Activated naive CD8-positive, alpha-beta T cell treated with anti-CD3 and anti-CD28 coated beads, Interleukin-2, amount 10 ng/mL, durations not matched to agents 7 days and 5 days (primary cell): ENCODE results near the gene BLVRA. TPM values are rescaled to one million over a fixed set of nuclear protein-coding genes. Genes with fewer than 3 reads are reported as not detected.
"Not testable (repeated sequence)": the region's sequence is repeated elsewhere in the genome, so short reads cannot be mapped to it uniquely, and the experiment has no call there.

Experiments
- ATAC-seq: fragments of 150-1000 bp; cut with Tn5 transposase; one replicate; pipeline ENCODE4 v1.10.0; 2021; ENCODE audit warnings: low read depth, moderate library complexity
- POLR2A ChIA-PET: fragments of 350-600 bp; sonication (Branson Sonifier 250); formaldehyde crosslinking; loops from one replicate; lab custom pipeline; 2021; ENCODE audit warnings: antibody characterized with exemption; lab: Charles Lee
- DNase-seq: peaks from one replicate; pipeline ENCODE4 v3.0.0; 2021
- H3K27ac Mint-ChIP-seq: one replicate; pipeline ENCODE4 v1.8.0; 2022; ENCODE audit warnings: mild to moderate bottlenecking, mixed read lengths
- H3K27me3 Mint-ChIP-seq: one replicate; pipeline ENCODE4 v1.8.0; 2022; ENCODE audit warnings: mild to moderate bottlenecking, moderate library complexity, mixed read lengths
- H3K36me3 Mint-ChIP-seq: one replicate; pipeline ENCODE4 v1.8.0; 2021; ENCODE audit warnings: mild to moderate bottlenecking, mixed read lengths
- H3K4me1 Mint-ChIP-seq: one replicate; pipeline ENCODE4 v1.8.0; 2021; ENCODE audit warnings: mixed read lengths
- H3K4me3 Mint-ChIP-seq: one replicate; pipeline ENCODE4 v1.8.0; 2022; ENCODE audit warnings: mild to moderate bottlenecking, moderate library complexity, mixed read lengths
- H3K9me3 Mint-ChIP-seq: one replicate; pipeline ENCODE4 v1.8.0; 2021; ENCODE audit warnings: mixed read lengths
- total RNA-seq, 2 experiments: library from RNA; stranded (reverse); gene quantifications; one replicate each; pipeline ENCODE4 v1.2.3, GENCODE V29; 2021

The BLVRA gene
- total RNA-seq, 2 experiments from 2014 or later, result 27.3 to 29.6 TPM

- H3K36me3 Mint-ChIP-seq, H3K4me1 Mint-ChIP-seq, ATAC-seq, DNase-seq, H3K27ac Mint-ChIP-seq, H3K27me3 Mint-ChIP-seq, H3K4me3 Mint-ChIP-seq, H3K9me3 Mint-ChIP-seq: not testable (repeated sequence)
- POLR2A ChIA-PET, result interaction anchor here (0.7 kb wide), 1 partner anchor 33 kb away, joined by 3 read pairs; no protein-coding TSS in a partner anchor
Observed at GRCh38 chr7:43734575-43735332, 23.7 kb upstream of the BLVRA start.

- ATAC-seq, result no peak
- POLR2A ChIA-PET, result no interaction called here
- Mint-ChIP-seq H3K36me3 (peaks cover 2% of the 10 kb centered on the region), H3K27me3 (peaks cover 5% of the 10 kb centered on the region), H3K27ac (no peak overlapping the region), H3K4me3 (no peak overlapping the region), H3K9me3 (no peaks in the 10 kb centered on the region), H3K4me1 (peaks cover 5% of the 10 kb centered on the region)
- no peak for DNase-seq
Observed at GRCh38 chr7:43735403-43735801, 23.1 kb upstream of the BLVRA start.

- H3K9me3 Mint-ChIP-seq, result no peaks in the 10 kb centered on the region
- H3K36me3 Mint-ChIP-seq, result peaks cover 2% of the 10 kb centered on the region
- H3K27me3 Mint-ChIP-seq, result peaks cover 5% of the 10 kb centered on the region
- ATAC-seq, result no peak
- H3K4me3 Mint-ChIP-seq, result no peak overlapping the region
- DNase-seq, result no peak
- H3K4me1 Mint-ChIP-seq, result peaks cover 5% of the 10 kb centered on the region
- H3K27ac Mint-ChIP-seq, result no peak overlapping the region
- POLR2A ChIA-PET, result no interaction called here
Observed at GRCh38 chr7:43735802-43736603, 22.5 kb upstream of the BLVRA start.

- Mint-ChIP-seq H3K9me3 (no peaks in the 10 kb centered on the region), H3K36me3 (peaks cover 2% of the 10 kb centered on the region), H3K27me3 (peaks cover 5% of the 10 kb centered on the region), H3K4me3 (no peak overlapping the region), H3K4me1 (peaks cover 5% of the 10 kb centered on the region), H3K27ac (no peak overlapping the region)
- DNase-seq (no peak), ATAC-seq (no peak)
- POLR2A ChIA-PET, result no interaction called here
Observed at GRCh38 chr7:43737467-43738127, 20.9 kb upstream of the BLVRA start.

GRCh38 chr7:43742692-43743091 lies 15.8 kb upstream of the BLVRA start:
- POLR2A ChIA-PET, result no interaction called here
- Mint-ChIP-seq H3K9me3 (no peaks in the 10 kb centered on the region), H3K27ac (no peak overlapping the region), H3K4me3 (no peak overlapping the region), H3K27me3 (no peaks in the 10 kb centered on the region), H3K4me1 (no peaks in the 10 kb centered on the region), H3K36me3 (no peaks in the 10 kb centered on the region)
- DNase-seq (no peak), ATAC-seq (no peak)

GRCh38 chr7:43747328-43748105 lies 11.0 kb upstream of the BLVRA start:
- POLR2A ChIA-PET, result no interaction called here
- DNase-seq, result no peak
- H3K27me3 Mint-ChIP-seq, result no peaks in the 10 kb centered on the region
- H3K36me3 Mint-ChIP-seq, result no peaks in the 10 kb centered on the region
- H3K27ac Mint-ChIP-seq, result no peak overlapping the region
- H3K4me1 Mint-ChIP-seq, result peaks cover 1% of the 10 kb centered on the region
- no peak for ATAC-seq
- H3K9me3 Mint-ChIP-seq, result no peaks in the 10 kb centered on the region
- no peak overlapping the region for H3K4me3 Mint-ChIP-seq

GRCh38 chr7:43749383-43749940 lies 9.0 kb upstream of the BLVRA start:
- POLR2A ChIA-PET, result no interaction called here
- Mint-ChIP-seq H3K36me3 (no peaks in the 10 kb centered on the region), H3K27me3 (no peaks in the 10 kb centered on the region), H3K4me1 (peaks cover 7% of the 10 kb centered on the region), H3K9me3 (no peaks in the 10 kb centered on the region), H3K27ac (no peak overlapping the region), H3K4me3 (no peak overlapping the region)
- ATAC-seq (no peak), DNase-seq (no peak)

- no peak overlapping the region for H3K4me3 Mint-ChIP-seq
- H3K27ac Mint-ChIP-seq, result no peak overlapping the region
- no peak for DNase-seq
- H3K27me3 Mint-ChIP-seq, result no peaks in the 10 kb centered on the region
- H3K9me3 Mint-ChIP-seq, result no peaks in the 10 kb centered on the region
- ATAC-seq, result no peak
- peaks cover 7% of the 10 kb centered on the region for H3K4me1 Mint-ChIP-seq
- no peaks in the 10 kb centered on the region for H3K36me3 Mint-ChIP-seq
- POLR2A ChIA-PET, result no interaction called here
Observed at GRCh38 chr7:43750016-43750887, 8.2 kb upstream of the BLVRA start.

GRCh38 chr7:43752411-43752810 lies 6.1 kb upstream of the BLVRA start:
- Mint-ChIP-seq H3K4me3 (no peak overlapping the region), H3K36me3 (no peaks in the 10 kb centered on the region), H3K27me3 (no peaks in the 10 kb centered on the region), H3K4me1 (peaks cover 16% of the 10 kb centered on the region), H3K27ac (no peak overlapping the region), H3K9me3 (no peaks in the 10 kb centered on the region)
- POLR2A ChIA-PET, result no interaction called here
- ATAC-seq (no peak), DNase-seq (no peak)

GRCh38 chr7:43753271-43753810 lies 5.1 kb upstream of the BLVRA start:
- Mint-ChIP-seq H3K4me3 (no peak overlapping the region), H3K4me1 (peaks cover 16% of the 10 kb centered on the region), H3K36me3 (no peaks in the 10 kb centered on the region), H3K27ac (no peak overlapping the region), H3K27me3 (peaks cover 3% of the 10 kb centered on the region), H3K9me3 (no peaks in the 10 kb centered on the region)
- ATAC-seq, result no peak
- DNase-seq, result no peak
- POLR2A ChIA-PET, result interaction anchor here (0.7 to 1.1 kb wide), 2 partner anchors 23 to 171 kb away, joined by 3 to 4 read pairs; partner anchors contain the start of gene STK17A

GRCh38 chr7:43753843-43754242 lies 4.6 kb upstream of the BLVRA start:
- Mint-ChIP-seq H3K4me3 (no peak overlapping the region), H3K4me1 (peaks cover 16% of the 10 kb centered on the region), H3K9me3 (no peaks in the 10 kb centered on the region), H3K27me3 (peaks cover 3% of the 10 kb centered on the region), H3K27ac (no peak overlapping the region), H3K36me3 (no peaks in the 10 kb centered on the region)
- DNase-seq (no peak), ATAC-seq (no peak)
- POLR2A ChIA-PET, result interaction anchor here (0.7 to 1.1 kb wide), 2 partner anchors 24 to 171 kb away, joined by 3 to 4 read pairs; partner anchors contain the start of gene STK17A

- Mint-ChIP-seq H3K4me1 (peaks cover 19% of the 10 kb centered on the region), H3K27me3 (peaks cover 3% of the 10 kb centered on the region), H3K9me3 (no peaks in the 10 kb centered on the region), H3K4me3 (no peak overlapping the region), H3K36me3 (no peaks in the 10 kb centered on the region), H3K27ac (no peak overlapping the region)
- DNase-seq (no peak), ATAC-seq (no peak)
- POLR2A ChIA-PET, result interaction anchor here (1.1 kb wide), 1 partner anchor 172 kb away, joined by 3 read pairs; the partner anchor contains the start of gene STK17A
Observed at GRCh38 chr7:43754596-43754995, 3.9 kb upstream of the BLVRA start.
